ENCODE measurements around the gene ZNF428.

ZNF428 gene

GRCh38 chr19:43561139-43561970, 58.1 kb downstream of the ZNF428 start:
- no peak for DNase-seq (ENCODE audit: low read depth)

DNA sequence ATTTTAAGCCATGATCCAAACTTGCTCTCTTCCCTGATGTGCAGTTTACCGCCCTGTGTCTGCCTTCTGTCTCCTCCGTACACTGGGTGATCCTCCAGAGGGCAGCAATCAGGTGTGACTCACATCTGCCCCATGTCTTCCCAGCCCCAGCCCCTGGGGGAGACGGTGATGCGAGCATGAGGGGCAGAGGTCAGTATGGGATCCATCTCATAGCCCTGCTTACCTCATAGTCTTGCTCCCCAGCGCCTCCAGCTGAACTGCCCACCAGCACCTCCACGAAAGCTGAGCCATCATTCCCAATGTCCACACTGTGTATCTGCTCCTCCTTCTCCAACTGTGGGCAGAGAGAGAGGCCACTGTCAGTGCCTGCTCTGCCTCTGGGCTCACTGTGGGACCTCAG, 58.7 kb downstream of the ZNF428 start:
- no peak for DNase-seq (ENCODE audit: low read depth)
